Mammary epithelial cell (primary cell): ENCODE measurements around the gene SIVA1.

Source experiments
- CTCF ChIP-seq, 2 donors: IDR thresholded peaks in 1 of 2; conservative IDR thresholded peaks in 1 of 2; 2 replicates each; pipeline ENCODE4 v1.5.1; 2011 to 2012; ENCODE audit warnings: inconsistent platforms in 2 of 2, low read length in 2 of 2, mild to moderate bottlenecking in 2 of 2, control low read depth in 1 of 2, low read depth in 1 of 2; ENCODE audit not compliant: insufficient read depth in 1 of 2; ENCODE audit errors: extremely low read depth in 1 of 2
- EZH2 ChIP-seq: IDR thresholded peaks from 2 replicates; pipeline ENCODE4 v1.6.1; 2012; ENCODE audit warnings: low read length, inconsistent platforms, borderline replicate concordance

GRCh38 chr14:104799244-104800014 lies 46.5 kb downstream of the SIVA1 start:
- TF ChIP-seq CTCF (conservative IDR thresholded peaks at IDR 0.05 in 1 of 2, IDR thresholded peaks at IDR 0.05 in 1 of 2; ENCODE audit: extremely low read depth in 1 of 2, insufficient read depth in 1 of 2, low read depth in 1 of 2, low read length in 2 of 2) (no peak), EZH2 (no peak)
